Iris pigment epithelial cell (primary cell): ENCODE data around the gene CC2D2B.

Source experiments
- DNase-seq: peaks from one replicate; pipeline ENCODE4 v3.0.0-alpha.2; 2011; ENCODE audit warnings: low read depth

Gene CC2D2B

DNA sequence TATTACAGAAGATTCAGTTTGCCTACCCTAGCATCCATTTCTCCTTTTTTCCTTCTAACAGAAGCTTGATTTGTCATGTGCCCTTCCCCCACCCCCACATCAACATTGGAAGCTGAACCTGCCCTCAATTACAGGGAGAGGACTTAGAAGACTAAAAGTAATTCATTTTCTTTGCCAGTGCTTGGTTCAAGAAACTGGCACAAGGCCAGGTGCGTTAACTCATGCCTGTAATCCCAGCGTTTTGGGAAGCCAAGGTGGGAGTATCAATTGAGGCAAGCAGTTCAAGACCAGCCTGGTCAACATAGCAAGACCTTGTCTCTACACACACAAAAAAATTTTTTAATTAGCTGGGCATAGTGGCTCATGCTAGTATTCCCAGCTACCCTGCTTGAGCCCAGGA lies 168.2 kb downstream of the CC2D2B start:
- DNase-seq, result no peak

GRCh38 chr10:96077156-96077555 lies 169.4 kb downstream of the CC2D2B start:
- no peak for DNase-seq

- DNase-seq, result no peak
Measured at GRCh38 chr10:96082153-96082552, 174.4 kb downstream of the CC2D2B start.
